ENCODE results near the gene TMEM154.

TMEM154 gene

DNA sequence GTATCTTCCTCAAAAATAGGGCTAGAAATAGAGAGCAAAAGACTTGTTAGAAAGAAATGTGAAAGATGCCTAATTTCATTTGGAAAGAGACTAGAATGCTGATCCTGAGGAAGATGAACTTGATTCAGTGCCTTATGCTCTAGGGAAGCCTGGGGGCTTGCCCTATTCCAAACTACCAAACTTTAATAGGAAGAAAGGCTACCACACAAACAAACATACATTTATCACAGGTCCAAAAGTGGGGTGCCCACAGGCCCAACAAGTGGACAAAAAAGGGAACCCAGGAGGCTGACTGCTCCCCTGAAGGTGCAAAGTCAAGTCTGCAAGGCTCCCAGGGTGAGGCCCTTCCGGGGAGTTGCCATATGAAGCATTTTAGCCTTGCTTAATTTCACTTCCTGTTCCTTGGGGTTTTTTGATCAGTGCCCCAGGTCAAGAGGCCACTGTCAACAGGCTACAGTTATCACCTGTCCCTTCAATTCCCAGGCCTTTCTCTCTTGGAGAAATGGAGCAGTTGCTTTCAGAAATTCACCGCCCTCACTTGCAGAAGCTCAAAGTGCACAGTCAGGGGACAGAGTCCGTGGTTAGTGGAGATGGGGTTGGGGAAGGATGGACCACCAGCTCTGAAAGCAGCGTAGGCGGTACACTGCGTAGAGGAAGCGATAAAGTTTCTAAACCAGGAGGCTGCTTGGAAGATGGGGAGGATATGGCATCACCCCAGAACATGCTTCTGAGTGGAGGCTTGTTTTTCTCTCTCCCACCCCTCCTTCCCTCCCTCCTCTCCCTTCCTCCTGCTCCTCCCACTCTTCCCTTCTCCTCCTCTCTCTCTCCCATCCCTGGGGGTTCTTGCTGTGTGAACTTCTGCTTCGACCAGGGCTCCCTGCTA is 36.4 kb downstream of the TMEM154 start:
- no peak for TF ChIP-seq ZNF274 (IDR thresholded peaks at IDR 0.05; ENCODE audit: low read depth, low read length)
- peak overlapping the region; percentile 5; the same call in 1 of the 2 replicates for H3K4me3 ChIP-seq (ENCODE audit: low read length)

DNA sequence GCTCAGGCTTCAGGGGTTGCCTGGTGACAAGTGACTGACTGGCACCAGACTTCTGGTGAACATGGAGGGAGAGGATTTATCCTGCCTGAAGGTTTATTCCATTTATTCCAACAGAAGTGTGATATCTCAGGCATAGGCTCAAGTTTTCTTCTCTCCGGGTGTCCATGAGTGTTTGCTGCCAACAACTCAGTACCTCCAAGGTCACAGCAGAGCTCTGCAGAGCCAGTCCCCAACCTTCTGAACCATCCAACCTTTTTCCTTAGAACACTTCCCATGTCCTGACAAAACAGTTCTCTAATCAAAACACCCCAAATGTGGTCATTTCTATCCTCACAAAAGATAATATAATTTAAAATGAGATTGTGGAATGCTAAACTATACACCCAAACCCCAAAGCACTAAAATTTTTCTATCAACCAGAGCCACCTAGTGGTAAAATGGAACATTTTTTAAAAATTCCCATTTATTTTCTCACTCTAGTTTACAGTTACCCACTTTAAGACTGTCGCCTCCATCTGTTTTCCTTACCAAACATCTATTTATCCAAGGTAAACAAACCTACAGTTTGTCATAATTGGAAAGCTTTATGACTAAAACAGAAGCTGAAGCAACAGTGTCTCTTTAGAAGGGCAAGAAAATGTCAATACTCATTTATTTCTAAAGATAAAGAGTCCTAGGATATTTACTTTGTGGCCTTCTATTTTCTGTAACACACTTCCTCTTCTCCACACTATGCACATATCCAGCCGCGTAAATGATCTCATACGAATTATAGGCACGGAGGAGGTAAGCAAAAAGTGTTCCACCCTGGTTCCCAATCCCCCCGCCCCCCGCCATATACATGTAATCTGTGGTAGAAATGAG is 39.5 kb downstream of the TMEM154 start:
- TF ChIP-seq ZNF274 (IDR thresholded peaks at IDR 0.05; ENCODE audit: low read depth, low read length), result no peak
- no peak overlapping the region; the same call in 1 of the 2 replicates for H3K4me3 ChIP-seq (ENCODE audit: low read length)

DNA sequence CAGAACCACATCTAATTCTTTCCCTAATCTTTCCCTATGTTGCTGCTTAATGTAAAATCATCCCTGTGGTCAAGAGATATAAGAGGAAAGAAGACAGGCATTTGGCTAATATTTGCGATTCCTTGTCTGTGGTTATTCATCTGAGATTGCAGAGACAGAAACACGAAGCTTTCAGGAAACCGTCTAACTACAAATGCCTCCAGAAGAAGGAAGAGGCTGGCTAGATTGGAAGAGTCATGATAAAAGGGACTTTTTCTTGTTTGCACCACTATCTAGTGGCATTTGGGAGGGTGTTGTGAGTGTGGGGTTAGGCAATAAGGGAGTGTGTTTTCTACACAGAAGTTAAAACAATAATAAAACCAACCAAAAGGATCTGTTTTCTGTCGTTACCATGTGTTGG is 43.9 kb downstream of the TMEM154 start:
- H3K4me3 ChIP-seq (ENCODE audit: low read length), result no peak overlapping the region
- TF ChIP-seq ZNF274 (IDR thresholded peaks at IDR 0.05; ENCODE audit: low read depth, low read length), result no peak

DNA sequence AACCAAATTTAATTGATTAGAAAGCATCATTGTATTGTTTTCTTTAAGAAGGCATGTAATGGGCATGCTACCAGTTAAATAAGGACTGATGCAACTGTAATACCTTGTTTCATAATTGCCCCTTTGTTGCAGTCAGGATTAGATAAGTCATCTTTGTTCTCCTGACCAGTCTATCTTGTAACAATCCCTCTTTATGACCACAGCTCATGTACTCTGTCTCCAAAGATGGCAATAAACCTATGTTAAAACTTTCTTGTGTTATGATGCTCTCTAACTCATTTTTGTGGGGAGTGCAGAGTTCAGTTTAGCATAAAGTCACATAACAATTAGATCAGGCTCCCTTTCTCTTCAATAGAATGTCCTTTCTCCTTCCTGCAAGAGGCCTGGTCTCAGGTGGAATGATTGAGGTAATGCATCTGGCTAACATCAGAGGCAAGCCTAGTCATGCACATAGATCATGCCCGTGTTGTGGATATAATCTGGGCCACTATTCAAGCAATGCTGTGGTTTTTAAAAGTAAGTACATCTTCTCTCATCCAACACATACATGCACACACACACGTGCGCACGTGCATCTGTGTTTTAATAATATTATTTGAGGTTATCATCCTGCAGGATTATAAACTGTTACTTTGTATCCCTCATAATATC is 45.6 kb downstream of the TMEM154 start:
- TF ChIP-seq ZNF274 (IDR thresholded peaks at IDR 0.05; ENCODE audit: low read depth, low read length), result no peak

DNA sequence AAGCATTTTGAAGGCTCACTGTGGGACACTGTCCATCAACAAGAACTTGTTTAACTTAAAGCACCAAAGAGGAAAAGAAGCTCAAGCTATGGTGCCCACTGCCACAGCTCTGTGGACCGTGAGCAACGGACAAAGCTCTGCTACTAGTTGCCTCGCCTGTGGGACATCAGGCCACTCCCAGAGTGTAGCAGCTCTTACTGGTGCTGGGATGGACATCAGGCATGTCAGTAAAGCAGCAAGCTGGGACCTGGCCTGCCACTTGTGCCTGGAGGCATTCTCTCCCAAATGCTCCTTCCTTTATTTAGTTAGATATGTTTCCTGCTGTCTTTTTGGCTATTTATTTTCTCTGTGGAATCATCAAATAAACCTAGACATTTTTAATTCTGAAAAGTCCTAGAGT is 46.7 kb downstream of the TMEM154 start:
- H3K4me3 ChIP-seq (ENCODE audit: low read length), result no peak overlapping the region
- TF ChIP-seq ZNF274 (IDR thresholded peaks at IDR 0.05; ENCODE audit: low read depth, low read length), result no peak

More for the DNA sequence above, 45.6 kb downstream of the TMEM154 start:
- H3K4me3 ChIP-seq (ENCODE audit: low read length), result no peak overlapping the region

DNA sequence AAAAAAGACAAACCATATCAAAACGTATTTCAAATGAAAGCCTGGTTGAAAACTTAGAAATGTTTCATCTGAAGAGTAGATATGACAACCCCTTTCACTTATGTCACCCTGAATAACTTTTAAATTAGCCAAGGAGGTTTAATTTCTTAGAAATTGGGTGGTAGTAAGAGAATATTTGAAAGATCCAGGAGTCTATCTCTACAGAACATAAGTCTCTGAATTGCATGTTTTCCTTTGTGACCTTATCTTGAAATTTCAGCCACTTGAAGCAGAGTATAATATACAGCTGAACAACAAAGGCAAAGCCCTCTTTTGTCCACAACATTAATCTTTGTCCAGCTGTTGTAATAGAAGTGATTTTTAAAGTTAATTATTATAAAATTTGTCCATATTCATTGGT is 49.5 kb downstream of the TMEM154 start:
- no peak for TF ChIP-seq ZNF274 (IDR thresholded peaks at IDR 0.05; ENCODE audit: low read depth, low read length)
- no peak overlapping the region for H3K4me3 ChIP-seq (ENCODE audit: low read length)

DNA sequence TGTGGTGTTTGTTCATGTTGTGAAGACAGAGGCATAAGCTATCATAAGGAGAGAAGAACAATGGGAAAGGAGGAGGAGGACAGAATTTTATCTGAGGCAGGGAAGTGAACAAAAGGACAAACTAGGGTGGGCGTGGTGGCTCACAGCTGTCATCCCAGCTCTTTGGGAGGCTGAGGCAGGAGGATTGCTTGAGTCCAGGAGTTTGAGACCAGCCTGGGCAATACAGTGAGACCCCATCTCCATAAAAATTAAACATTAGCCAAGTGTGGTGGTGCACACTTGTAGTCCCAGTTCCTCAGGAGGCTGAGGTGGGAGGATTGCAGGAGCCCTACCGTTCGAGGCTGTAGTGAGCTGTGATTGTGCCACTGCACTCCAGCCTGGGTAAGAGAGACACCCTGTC is 49.9 kb downstream of the TMEM154 start:
- no peak for TF ChIP-seq ZNF274 (IDR thresholded peaks at IDR 0.05; ENCODE audit: low read depth, low read length)
- H3K4me3 ChIP-seq (ENCODE audit: low read length), result no peak overlapping the region

DNA sequence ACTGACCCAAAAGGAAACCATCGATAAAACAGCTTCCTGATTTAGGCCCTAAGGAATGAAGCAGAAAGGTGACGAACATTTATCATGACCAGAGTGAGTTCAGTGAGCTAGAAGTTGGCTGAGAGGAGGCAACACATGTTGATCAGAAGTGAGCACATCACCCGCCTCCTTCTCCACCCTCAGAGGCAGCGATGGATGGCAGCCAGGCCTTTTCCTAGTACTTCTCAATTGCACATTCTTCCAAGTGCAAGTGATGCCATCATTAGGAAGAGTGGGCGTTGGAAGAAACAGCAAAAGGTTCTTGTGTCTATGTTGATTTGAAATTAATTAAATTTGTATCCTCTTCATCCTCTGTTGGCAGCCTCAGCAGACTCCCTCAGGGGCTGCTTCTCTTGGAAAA is 51.7 kb downstream of the TMEM154 start:
- TF ChIP-seq ZNF274 (IDR thresholded peaks at IDR 0.05; ENCODE audit: low read depth, low read length), result no peak

DNA sequence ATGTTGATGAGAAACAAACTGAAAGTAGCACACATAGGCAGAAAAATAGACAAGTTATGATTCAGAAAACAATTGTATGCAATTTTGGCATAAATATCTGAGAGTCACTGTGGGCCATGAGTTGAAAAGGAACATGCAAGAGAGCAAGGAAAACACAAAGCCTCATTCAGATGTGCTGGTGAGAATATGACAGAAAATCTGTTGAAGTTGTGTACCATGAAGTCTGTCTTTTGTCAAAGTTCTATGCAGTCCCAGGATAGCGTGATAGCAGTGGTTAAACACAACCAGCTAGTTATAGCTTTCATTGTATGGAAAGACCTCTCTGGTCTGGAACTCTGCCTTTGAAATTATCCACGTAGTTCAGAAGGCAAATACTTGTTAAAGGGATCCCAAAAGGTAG is 53.0 kb downstream of the TMEM154 start:
- no peak overlapping the region for H3K4me3 ChIP-seq (ENCODE audit: low read length)
- no peak for TF ChIP-seq ZNF274 (IDR thresholded peaks at IDR 0.05; ENCODE audit: low read depth, low read length)

More for the DNA sequence above, 51.7 kb downstream of the TMEM154 start:
- H3K4me3 ChIP-seq (ENCODE audit: low read length), result no peak overlapping the region

DNA sequence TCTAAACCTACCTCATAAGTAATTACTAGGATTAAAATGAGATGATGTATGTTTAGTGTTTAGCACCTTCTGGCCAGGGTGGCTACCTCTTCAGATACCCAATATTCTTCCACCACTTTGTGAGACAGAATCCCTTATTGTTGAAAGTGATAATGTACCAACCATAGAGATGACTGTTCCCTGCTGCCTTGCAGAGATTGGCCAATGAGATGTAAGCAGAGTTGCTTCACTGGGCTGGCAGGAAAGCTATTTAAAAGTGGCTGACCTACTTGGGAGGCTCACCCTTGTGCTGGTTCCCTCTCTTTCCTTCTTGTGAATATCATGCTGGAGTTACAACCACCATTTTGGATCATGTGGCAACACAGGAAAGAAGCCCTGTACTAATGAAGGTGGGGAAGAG is 58.9 kb downstream of the TMEM154 start:
- TF ChIP-seq ZNF274 (IDR thresholded peaks at IDR 0.05; ENCODE audit: low read depth, low read length), result no peak
- H3K4me3 ChIP-seq (ENCODE audit: low read length), result no peak overlapping the region

DNA sequence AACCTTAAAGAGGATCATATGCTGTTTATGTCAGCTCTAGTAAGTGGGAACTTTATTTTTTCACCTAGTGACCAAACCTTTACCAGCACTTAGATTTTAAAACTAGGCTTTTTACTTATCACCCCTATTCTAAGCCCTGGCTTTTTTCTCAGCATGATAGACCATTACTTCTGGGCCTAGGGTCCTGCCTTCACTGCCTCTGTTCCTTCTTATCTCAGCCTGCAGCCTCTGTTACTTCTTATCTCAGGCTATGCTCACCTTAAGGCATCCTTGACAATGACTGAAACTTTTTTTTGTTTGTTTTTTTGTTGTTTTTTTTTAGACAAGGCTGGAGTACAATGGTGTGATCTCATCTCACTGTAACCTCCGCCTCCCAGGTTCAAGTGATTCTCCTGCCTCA is 59.6 kb downstream of the TMEM154 start:
- no peak overlapping the region for H3K4me3 ChIP-seq (ENCODE audit: low read length)
- TF ChIP-seq ZNF274 (IDR thresholded peaks at IDR 0.05; ENCODE audit: low read depth, low read length), result no peak

DNA sequence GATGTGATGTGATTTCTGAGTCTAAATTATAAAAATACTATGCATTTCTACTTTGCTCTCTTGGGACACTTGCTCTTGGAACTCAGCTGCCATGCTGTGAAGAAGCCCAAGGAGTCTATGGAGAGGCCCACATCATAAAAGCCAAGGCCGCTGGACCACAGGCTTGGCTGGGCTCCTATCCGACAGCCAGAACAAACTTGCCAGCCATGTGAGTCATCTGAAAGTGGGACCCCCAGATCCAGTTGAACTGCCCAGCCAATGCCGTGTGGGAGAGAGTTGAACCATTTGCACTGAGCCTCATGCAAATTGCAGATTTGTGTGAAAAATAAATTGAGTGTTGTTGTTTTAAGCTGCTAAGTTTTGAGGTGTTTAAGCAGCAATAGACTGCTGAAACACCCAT is 60.2 kb downstream of the TMEM154 start:
- no peak for TF ChIP-seq ZNF274 (IDR thresholded peaks at IDR 0.05; ENCODE audit: low read depth, low read length)
- no peak overlapping the region for H3K4me3 ChIP-seq (ENCODE audit: low read length)

DNA sequence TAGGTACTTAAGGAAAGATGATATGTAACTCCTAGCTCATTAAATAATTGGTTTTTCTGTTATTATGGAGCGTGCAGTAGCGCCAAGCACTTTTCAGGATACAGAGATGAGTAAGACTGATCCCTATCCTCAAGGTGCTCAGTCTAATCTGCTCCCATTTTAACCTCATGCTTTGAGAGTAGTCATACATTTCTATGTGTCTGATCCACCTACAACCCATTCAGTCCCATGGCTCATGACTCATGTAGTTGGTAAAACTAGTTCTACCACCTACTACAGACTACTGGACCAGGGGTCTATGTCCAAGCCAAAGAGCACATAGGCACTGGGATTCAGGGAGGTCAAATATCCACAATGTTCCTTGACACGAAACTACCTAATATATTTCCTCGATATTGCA is 60.8 kb downstream of the TMEM154 start:
- H3K4me3 ChIP-seq (ENCODE audit: low read length), result no peak overlapping the region
- TF ChIP-seq ZNF274 (IDR thresholded peaks at IDR 0.05; ENCODE audit: low read depth, low read length), result no peak

DNA sequence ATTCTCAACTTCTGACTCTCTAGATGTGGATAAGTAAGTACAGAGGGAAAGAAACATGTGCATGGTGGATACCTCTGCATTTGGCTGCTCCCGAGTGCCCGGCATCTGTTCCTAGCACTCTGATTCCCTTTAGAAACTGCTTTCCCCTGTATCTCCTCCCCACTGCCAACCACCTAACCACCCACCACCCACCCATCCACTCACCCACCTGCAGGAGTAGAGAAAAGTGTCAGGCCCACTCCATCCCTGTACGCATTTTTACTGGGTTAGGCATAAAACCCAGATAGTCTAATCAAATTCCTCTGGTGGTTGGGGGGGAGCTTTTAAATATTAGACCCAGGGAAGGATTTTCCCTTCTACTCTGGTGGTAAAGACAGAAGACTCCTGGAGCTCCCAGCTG is 63.0 kb downstream of the TMEM154 start:
- H3K4me3 ChIP-seq (ENCODE audit: low read length), result no peak overlapping the region
- TF ChIP-seq ZNF274 (IDR thresholded peaks at IDR 0.05; ENCODE audit: low read depth, low read length), result no peak

Data from GM08714 (cell line).